AG04449 (cell line): ENCODE results near the gene ITGA11.

Experiments
- CTCF ChIA-PET: fragments of 350-600 bp; formaldehyde crosslinking; extraction: SDS; loops from one replicate; lab custom pipeline; 2021; ENCODE audit warnings: antibody characterized with exemption; lab: Yijun Ruan, JAX
- POLR2A ChIA-PET: fragments of 400-600, 350-600 bp; formaldehyde crosslinking; extraction: SDS; loops from one replicate; lab custom pipeline; 2020; ENCODE audit warnings: antibody characterized with exemption, inconsistent platforms; lab: Yijun Ruan, JAX
- DNase-seq: peaks from one replicate; pipeline ENCODE4 v3.0.0-alpha.2; 2010; ENCODE audit warnings: low read depth, low spot score
- H3K4me3 ChIP-seq: 2 replicates; pipeline ENCODE4 v1.5.1; 2011; ENCODE audit warnings: low read depth, mild to moderate bottlenecking, control low read depth, low read length
- CTCF ChIP-seq: IDR thresholded peaks from one replicate; pipeline ENCODE4 v1.5.1; 2011; ENCODE audit warnings: mild to moderate bottlenecking, moderate library complexity, low read length, control low read depth, inconsistent platforms; ENCODE audit not compliant: insufficient read depth; ENCODE audit errors: missing control alignments

ITGA11 gene

GRCh38 chr15:68389041-68389930 is 42.7 kb downstream of the ITGA11 start:
- ChIA-PET CTCF (interaction anchor here (1.0 to 2.2 kb wide), 3 partner anchors 31 to 160 kb away, joined by 3 to 5 read pairs (median 3); no protein-coding TSS in a partner anchor), POLR2A (interaction anchor here (0.5 kb wide), 1 partner anchor 306 kb away, joined by 3 read pairs; no protein-coding TSS in a partner anchor)
- TF ChIP-seq CTCF = no peak
- H3K4me3 ChIP-seq = no peak overlapping the region
- DNase-seq = no peak

- POLR2A ChIA-PET = no interaction called here
- no peak overlapping the region for H3K4me3 ChIP-seq
- CTCF ChIA-PET = interaction anchor here (1.0 to 2.2 kb wide), 2 partner anchors 81 to 96 kb away, joined by 3 to 5 read pairs; no protein-coding TSS in a partner anchor
- no peak for DNase-seq
- TF ChIP-seq CTCF = no peak
Observed at GRCh38 chr15:68387381-68388143, 44.4 kb downstream of the ITGA11 start.

- no peak for DNase-seq
- CTCF ChIA-PET = interaction anchor here (1.0 to 2.2 kb wide), 3 partner anchors 80 to 163 kb away, joined by 3 to 5 read pairs (median 5); no protein-coding TSS in a partner anchor
- no peak overlapping the region for H3K4me3 ChIP-seq
- POLR2A ChIA-PET = no interaction called here
- TF ChIP-seq CTCF = no peak
Observed at GRCh38 chr15:68386587-68387288, 45.2 kb downstream of the ITGA11 start.

- CTCF ChIA-PET = interaction anchor here (2.1 kb wide), 1 partner anchor 164 kb away, joined by 5 read pairs; no protein-coding TSS in a partner anchor
- H3K4me3 ChIP-seq = no peak overlapping the region
- TF ChIP-seq CTCF = no peak
- DNase-seq = no peak
- POLR2A ChIA-PET = no interaction called here
Observed at GRCh38 chr15:68385671-68386586, 46.0 kb downstream of the ITGA11 start.

- DNase-seq = no peak
- H3K4me3 ChIP-seq = no peak overlapping the region
- TF ChIP-seq CTCF = no peak
- ChIA-PET POLR2A (no interaction called here), CTCF (interaction anchor here (2.1 kb wide), 2 partner anchors 8 to 165 kb away, joined by 5 to 7 read pairs; no protein-coding TSS in a partner anchor)
Observed at GRCh38 chr15:68385240-68385561, 46.8 kb downstream of the ITGA11 start.
